ENCODE data around the gene THPO. TPM values are rescaled to one million over a fixed set of nuclear protein-coding genes. Genes with fewer than 3 reads are reported as not detected.
A peak's percentile ranks its signal among the peaks of the same experiment; 100 is the strongest.

Gene THPO
- total and polyA plus RNA-seq, 9 of the 15 experiments (the other 6 are each of a cell fraction or from before 2014, with no cell fraction given), result 0.11 to 1.1 (median 0.35) TPM; not detected in 1

GRCh38 chr3:184334470-184335158 lies 43.4 kb downstream of the THPO start (continued):
- TF ChIP-seq ZNF592 (IDR thresholded peaks at IDR 0.05), result peak; percentile 62; the same call in 1 of the 2 replicates
- TF ChIP-seq FOXA3 (CRISPR knock-in tag; conservative IDR thresholded peaks at IDR 0.05 in 1 of 2, IDR thresholded peaks at IDR 0.05 in 1 of 2), result peak; percentile 60 to 98
- peak; percentile 30 for TF ChIP-seq FOS (IDR thresholded peaks at IDR 0.05; ENCODE audit: extremely low read depth, insufficient read length)
- peak; percentile 77 for TF ChIP-seq JUN (IDR thresholded peaks at IDR 0.05; ENCODE audit: borderline replicate concordance, low read depth, low read length)
- TF ChIP-seq JUN (CRISPR knock-in tag; IDR thresholded peaks at IDR 0.05; ENCODE audit: borderline replicate concordance), result no peak
- peak; percentile 42; the same call in 1 of the 2 replicates for TF ChIP-seq ZEB2 (IDR thresholded peaks at IDR 0.05)
- TF ChIP-seq ZNF224 (CRISPR knock-in tag; IDR thresholded peaks at IDR 0.05), result no peak
- TF ChIP-seq MEIS2 (IDR thresholded peaks at IDR 0.05; ENCODE audit: partially characterized antibody), result peak; percentile 73
- TF ChIP-seq ILF3 (IDR thresholded peaks at IDR 0.05; ENCODE audit: borderline replicate concordance), result 0 out of 2 replicates have a peak, but pooled peaks have one; percentile 30
- TF ChIP-seq SREBF2 (CRISPR knock-in tag; IDR thresholded peaks at IDR 0.05), result no peak
- TF ChIP-seq CTBP1 (IDR thresholded peaks at IDR 0.05; ENCODE audit: borderline replicate concordance), result peak; percentile 72; the same call in 1 of the 2 replicates
- peak; percentile 43 for TF ChIP-seq NFE2 (IDR thresholded peaks at IDR 0.05; ENCODE audit: low read depth)
- TF ChIP-seq POLR2G (IDR thresholded peaks at IDR 0.05; ENCODE audit: low read depth, low read length), result peak; percentile 59
- peak; percentile 43; the same call in 1 of the 2 replicates for TF ChIP-seq CREB1 (IDR thresholded peaks at IDR 0.05)
- TF ChIP-seq CREB1 (CRISPR knock-in tag; IDR thresholded peaks at IDR 0.05), result peak; percentile 15; the same call in 1 of the 2 replicates
- TF ChIP-seq, protein P1, sequence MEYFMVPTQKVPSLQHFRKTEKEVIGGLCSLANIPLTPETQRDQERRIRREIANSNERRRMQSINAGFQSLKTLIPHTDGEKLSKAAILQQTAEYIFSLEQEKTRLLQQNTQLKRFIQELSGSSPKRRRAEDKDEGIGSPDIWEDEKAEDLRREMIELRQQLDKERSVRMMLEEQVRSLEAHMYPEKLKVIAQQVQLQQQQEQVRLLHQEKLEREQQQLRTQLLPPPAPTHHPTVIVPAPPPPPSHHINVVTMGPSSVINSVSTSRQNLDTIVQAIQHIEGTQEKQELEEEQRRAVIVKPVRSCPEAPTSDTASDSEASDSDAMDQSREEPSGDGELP (CRISPR knock-in tag; IDR thresholded peaks at IDR 0.05; ENCODE audit: borderline replicate concordance), result peak; percentile 51; the same call in 1 of the 2 replicates
- TF ChIP-seq LEF1 (IDR thresholded peaks at IDR 0.05), result no peak
- TF ChIP-seq GATAD2B (IDR thresholded peaks at IDR 0.05; ENCODE audit: borderline replicate concordance), result no peak
- no peak for TF ChIP-seq ZNF253 (CRISPR knock-in tag; conservative IDR thresholded peaks at IDR 0.05)
- peak; percentile 26; the same call in 1 of the 2 replicates for TF ChIP-seq POLR2AphosphoS5 (IDR thresholded peaks at IDR 0.05; ENCODE audit: control insufficient read depth, insufficient read depth, low read depth, low read length)
- TF ChIP-seq ZNF696 (CRISPR knock-in tag; conservative IDR thresholded peaks at IDR 0.05), result no peak
- TF ChIP-seq ZFX (CRISPR knock-in tag; IDR thresholded peaks at IDR 0.05), result peak; percentile 70
- TF ChIP-seq, protein P2, sequence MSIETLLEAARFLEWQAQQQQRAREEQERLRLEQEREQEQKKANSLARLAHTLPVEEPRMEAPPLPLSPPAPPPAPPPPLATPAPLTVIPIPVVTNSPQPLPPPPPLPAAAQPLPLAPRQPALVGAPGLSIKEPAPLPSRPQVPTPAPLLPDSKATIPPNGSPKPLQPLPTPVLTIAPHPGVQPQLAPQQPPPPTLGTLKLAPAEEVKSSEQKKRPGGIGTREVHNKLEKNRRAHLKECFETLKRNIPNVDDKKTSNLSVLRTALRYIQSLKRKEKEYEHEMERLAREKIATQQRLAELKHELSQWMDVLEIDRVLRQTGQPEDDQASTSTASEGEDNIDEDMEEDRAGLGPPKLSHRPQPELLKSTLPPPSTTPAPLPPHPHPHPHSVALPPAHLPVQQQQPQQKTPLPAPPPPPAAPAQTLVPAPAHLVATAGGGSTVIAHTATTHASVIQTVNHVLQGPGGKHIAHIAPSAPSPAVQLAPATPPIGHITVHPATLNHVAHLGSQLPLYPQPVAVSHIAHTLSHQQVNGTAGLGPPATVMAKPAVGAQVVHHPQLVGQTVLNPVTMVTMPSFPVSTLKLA (conservative IDR thresholded peaks at IDR 0.05), result 0 out of 4 replicates have a peak, but pooled peaks of 1 of the 2 experiments have one; percentile 30

Data from K562 (cell line).